Ovary (tissue), 9 donors: Measurements from ENCODE around the gene NLRP3. TPM values are rescaled to one million over a fixed set of nuclear protein-coding genes. Genes with fewer than 3 reads are reported as not detected.
"Not testable (repeated sequence)": the region's sequence is repeated elsewhere in the genome, so short reads cannot be mapped to it uniquely, and the experiment has no call there.

Experiments used
- DNase-seq, 5 donors: peaks; one replicate each; pipeline ENCODE4 v3.0.0-alpha.2; 2019 to 2020
- H3K27ac ChIP-seq, 2 donors: fragments of 200-600 bp; one replicate each; pipeline versions ENCODE4 v1.5.1 to v1.8.0; 2019 to 2022
- H3K27me3 ChIP-seq: fragments of 200-600 bp; one replicate; pipeline ENCODE4 v1.8.0; 2022
- H3K36me3 ChIP-seq: fragments of 200-600 bp; sonication (generic); one replicate; pipeline ENCODE4 v1.5.1; 2019
- H3K4me1 ChIP-seq: one replicate; pipeline ENCODE4 v1.8.1; 2013; ENCODE audit warnings: mild to moderate bottlenecking, moderate library complexity; ENCODE audit not compliant: insufficient read depth
- H3K4me3 ChIP-seq: fragments of 200-600 bp; sonication (generic); one replicate; pipeline ENCODE4 v1.5.1; 2017
- H3K9me3 ChIP-seq, 2 donors: fragments of 200-600 bp in 1 of 2; sonication (generic) in 1 of 2; one replicate each; pipeline versions ENCODE4 v1.5.1 to v1.8.1; 2013 to 2019; ENCODE audit warnings: mild to moderate bottlenecking in 1 of 2, moderate library complexity in 1 of 2
- EP300 ChIP-seq: sonication (generic); formaldehyde crosslinking; IDR thresholded peaks from one replicate; pipeline ENCODE4 v1.6.1; 2017; ENCODE audit warnings: antibody characterized with exemption
- POLR2A ChIP-seq: fragments of 450-650 bp; IDR thresholded peaks from one replicate; pipeline ENCODE4 v1.6.1; 2017; ENCODE audit warnings: antibody characterized with exemption, mild to moderate bottlenecking, moderate library complexity
- WGBS, 3 donors: extraction: QIAGEN DNeasy Blood & Tissue Kit in 1 of 3; methylation state at CpG; one replicate each; pipeline versions ENCODE4 v1.1.5 to v1.1.7; 2013 to 2017; 5-methylcytosine and 5-hydroxymethylcytosine counted together
- intact Hi-C, 4 donors: fragments of 100-400 bp; cut with DNase I; formaldehyde crosslinking; loops; one replicate each; pipeline versions ENCODE4 v1.11.0 to v1.15.1; 2022 to 2023
- polyA plus RNA-seq, 2 donors: library from polyadenylated mRNA; stranded (reverse); fragments of 200-250 nt in 1 of 2; fragments of 350-450 nt in 1 of 2; fragmentation: Illumina TruSeq in 1 of 2; extraction: RNeasy Lipid Tissue Mini Kit (QIAGEN cat#74804) in 1 of 2; gene quantifications; one replicate each; pipeline ENCODE4 v1.2.3, GENCODE V29; 2013 to 2014
- total RNA-seq, 7 donors: library from RNA; depleted of rRNA in 2 of 7; stranded (reverse); fragments of >200 nt in 2 of 7; fragmentation: NEBNext Ultra II Directional in 3 of 7; extraction: Animal tissue kit (Norgen Biotek cat#: 25700) in 3 of 7; gene quantifications; one replicate each; pipeline versions ENCODE4 v1.1.0 to v1.2.4, GENCODE V29; 2016 to 2023
- TF ChIP-seq, protein P1 (sequence below), 3 donors: fragments of 450-650 bp in 2 of 3; fragments of 200-600 bp in 1 of 3; IDR thresholded peaks; one replicate each; pipeline versions ENCODE4 v1.5.1 to v1.8.0; 2016 to 2022; ENCODE audit warnings: antibody characterized with exemption in 3 of 3, mild to moderate bottlenecking in 1 of 3
- donor health status: DM: no; HTN: no; CAD: no; lungs with moderate emphysema.
- donor health status: DM: no; HTN: no; CAD: no.
- donor health status: Bipolar disorder and iron deficiency.
- donor health status: DM: yes; HTN: yes; CAD: no.
- donor health status: DM: no; HTN: no; CAD: no.
- donor health status: DM: yes; HTN: yes; CAD: no.

The NLRP3 gene
- total and polyA plus RNA-seq, 9 donors, result 0.50 to 2.2 (median 1.2) TPM

DNA sequence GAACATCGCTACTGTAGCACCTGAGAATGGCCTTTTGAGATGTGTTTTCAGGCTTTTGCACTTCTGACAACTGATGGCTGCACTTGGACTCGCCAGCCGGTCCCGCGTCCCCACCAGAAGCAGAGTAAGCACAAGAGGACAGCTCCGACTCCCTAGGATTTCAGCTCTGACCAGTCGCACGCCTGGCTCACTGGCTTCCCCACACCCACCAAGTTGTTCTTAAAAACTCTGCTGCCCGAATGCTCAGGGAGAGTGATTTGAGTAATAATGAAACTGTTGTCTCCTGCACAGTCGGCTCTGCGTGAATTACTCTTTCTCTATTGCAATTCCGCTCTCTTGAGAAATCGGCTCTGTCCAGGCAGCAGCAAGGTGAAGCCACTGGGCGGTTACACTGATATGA lies 40.2 kb upstream of the NLRP3 start:
- intact Hi-C loops, result no loop called here
- WGBS, 3 donors, result 81 to 89% (median 87%) methylated on average over 14 of the region's 14 CpGs
- TF ChIP-seq EP300, result no peak
- TF ChIP-seq, protein P1, sequence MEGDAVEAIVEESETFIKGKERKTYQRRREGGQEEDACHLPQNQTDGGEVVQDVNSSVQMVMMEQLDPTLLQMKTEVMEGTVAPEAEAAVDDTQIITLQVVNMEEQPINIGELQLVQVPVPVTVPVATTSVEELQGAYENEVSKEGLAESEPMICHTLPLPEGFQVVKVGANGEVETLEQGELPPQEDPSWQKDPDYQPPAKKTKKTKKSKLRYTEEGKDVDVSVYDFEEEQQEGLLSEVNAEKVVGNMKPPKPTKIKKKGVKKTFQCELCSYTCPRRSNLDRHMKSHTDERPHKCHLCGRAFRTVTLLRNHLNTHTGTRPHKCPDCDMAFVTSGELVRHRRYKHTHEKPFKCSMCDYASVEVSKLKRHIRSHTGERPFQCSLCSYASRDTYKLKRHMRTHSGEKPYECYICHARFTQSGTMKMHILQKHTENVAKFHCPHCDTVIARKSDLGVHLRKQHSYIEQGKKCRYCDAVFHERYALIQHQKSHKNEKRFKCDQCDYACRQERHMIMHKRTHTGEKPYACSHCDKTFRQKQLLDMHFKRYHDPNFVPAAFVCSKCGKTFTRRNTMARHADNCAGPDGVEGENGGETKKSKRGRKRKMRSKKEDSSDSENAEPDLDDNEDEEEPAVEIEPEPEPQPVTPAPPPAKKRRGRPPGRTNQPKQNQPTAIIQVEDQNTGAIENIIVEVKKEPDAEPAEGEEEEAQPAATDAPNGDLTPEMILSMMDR (IDR thresholded peaks at IDR 0.05), result no peak
- no peak for TF ChIP-seq POLR2A

DNA sequence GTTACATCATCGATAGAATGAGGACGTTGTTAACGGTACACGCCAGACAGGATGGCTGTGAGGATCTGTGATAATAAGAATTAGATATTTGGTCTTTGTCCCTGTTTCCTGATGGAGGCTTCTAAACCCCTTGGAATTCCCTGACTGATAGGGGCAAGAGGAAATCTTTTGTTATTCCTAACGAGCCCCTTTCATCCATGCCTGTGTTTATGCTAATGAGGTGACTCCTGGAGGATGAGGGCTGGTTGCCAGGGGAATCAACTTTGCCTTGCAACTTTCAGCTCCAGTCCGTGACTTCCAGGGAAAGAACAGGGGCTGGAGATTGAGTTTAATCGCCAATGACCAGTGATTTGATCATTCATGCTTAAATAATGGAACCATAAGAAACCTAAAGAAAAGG lies 39.3 kb upstream of the NLRP3 start:
- TF ChIP-seq, protein P1 (IDR thresholded peaks at IDR 0.05), result no peak
- no peak for TF ChIP-seq EP300
- TF ChIP-seq POLR2A, result no peak
- no peaks in the 10 kb centered on the region for H3K27me3 ChIP-seq
- H3K36me3 ChIP-seq, result no peaks in the 10 kb centered on the region
- intact Hi-C loops, result no loop called here
- 40 to 45% (median 40%) methylated on average over 7 of the region's 7 CpGs for WGBS, 3 donors
- H3K4me1 ChIP-seq, result no peaks in the 10 kb centered on the region
- H3K9me3 ChIP-seq, result no peaks in the 10 kb centered on the region
- no peak for DNase-seq
- no peak overlapping the region for H3K27ac ChIP-seq
- no peak overlapping the region for H3K4me3 ChIP-seq

More for the DNA sequence above, 40.2 kb upstream of the NLRP3 start:
- DNase-seq, result no peak
- H3K9me3 ChIP-seq, result no peaks in the 10 kb centered on the region
- H3K27me3 ChIP-seq, result no peaks in the 10 kb centered on the region
- H3K4me1 ChIP-seq, result no peaks in the 10 kb centered on the region
- H3K36me3 ChIP-seq, result no peaks in the 10 kb centered on the region
- H3K4me3 ChIP-seq, result no peak overlapping the region
- H3K27ac ChIP-seq, result no peak overlapping the region

DNA sequence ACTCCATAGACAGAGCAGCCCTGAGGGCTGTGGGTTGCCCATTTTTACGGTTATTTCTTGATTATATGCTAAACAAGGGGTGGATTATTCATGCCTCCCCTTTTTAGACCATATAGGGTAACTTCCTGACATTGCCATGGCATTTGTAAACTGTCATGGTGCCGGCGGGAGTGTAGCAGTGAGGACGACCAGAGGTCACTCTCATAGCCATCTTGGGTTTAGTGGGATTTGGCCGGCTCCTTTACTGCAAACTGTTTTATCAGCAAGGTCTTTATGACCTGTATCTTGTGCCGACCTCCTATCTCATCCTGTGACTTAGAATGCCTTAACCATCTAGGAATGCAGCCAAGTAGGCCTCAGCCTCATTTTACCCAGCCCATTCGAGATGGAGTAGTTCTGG lies 38.3 kb upstream of the NLRP3 start:
- H3K27me3 ChIP-seq, H3K27ac ChIP-seq, H3K36me3 ChIP-seq, H3K9me3 ChIP-seq, DNase-seq, intact Hi-C loops, H3K4me3 ChIP-seq, H3K4me1 ChIP-seq: not testable (repeated sequence)
- 59 to 71% (median 65%) methylated on average over 7 of the region's 7 CpGs for WGBS, 3 donors

DNA sequence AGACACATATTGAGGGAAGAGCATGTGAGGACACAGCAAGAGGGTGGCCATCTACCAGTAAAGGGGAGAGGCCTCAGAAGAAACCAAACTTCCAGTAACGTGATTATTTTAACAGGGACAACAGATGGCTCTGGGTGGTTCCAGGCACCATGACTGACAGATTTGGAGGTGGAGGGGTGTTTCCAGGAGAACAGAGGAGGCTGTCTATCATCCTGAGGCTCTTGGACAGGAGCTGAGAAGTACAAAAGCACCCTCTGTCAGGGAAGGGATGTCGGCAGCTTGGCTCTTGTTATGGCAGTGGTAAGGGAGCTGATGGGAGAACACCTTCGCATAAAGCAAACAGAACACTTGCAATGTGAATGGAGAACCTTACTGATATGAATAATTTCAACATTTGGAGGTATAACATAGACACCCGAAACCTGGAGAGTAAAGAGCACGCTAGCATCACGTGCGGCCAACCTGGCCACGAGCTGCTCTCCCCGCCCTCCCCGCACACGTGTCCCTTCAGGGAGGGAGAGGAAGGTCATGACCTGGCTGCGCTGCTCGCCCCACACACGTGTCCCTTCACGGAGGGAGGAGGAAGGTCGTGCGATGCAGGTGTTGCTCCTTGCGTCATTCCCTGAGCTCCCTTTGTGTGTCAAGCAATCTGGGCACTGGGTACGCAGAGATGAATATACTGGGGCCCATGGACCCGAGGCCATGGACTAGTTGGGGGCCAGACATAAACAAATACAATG lies 37.5 kb upstream of the NLRP3 start:
- 79 to 87% (median 87%) methylated on average over 20 of the region's 20 CpGs for WGBS, 3 donors

DNA sequence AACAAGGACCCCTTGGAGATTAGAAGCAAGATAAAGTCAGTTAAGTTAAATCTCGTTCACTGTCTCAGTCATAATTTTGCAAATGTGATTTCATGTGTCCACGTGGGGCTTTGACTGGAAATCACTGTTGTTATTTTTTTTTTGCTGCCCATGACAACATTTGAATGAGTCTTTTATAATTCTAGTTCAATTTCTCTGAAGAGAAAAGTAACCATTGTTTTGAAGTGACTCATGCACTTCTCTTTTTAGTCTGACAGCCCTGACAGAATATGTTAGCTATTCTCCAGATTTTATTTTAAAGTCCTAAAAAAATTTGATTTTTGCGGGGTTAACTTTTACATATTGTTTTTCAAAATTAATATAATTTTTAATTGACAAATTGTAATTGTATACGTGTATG lies 30.7 kb upstream of the NLRP3 start:
- Histone ChIP-seq H3K9me3 (no peaks in the 10 kb centered on the region), H3K4me3 (no peak overlapping the region), H3K4me1 (no peaks in the 10 kb centered on the region), H3K27ac (no peak overlapping the region), H3K27me3 (no peaks in the 10 kb centered on the region), H3K36me3 (no peaks in the 10 kb centered on the region)
- TF ChIP-seq, protein P1 (IDR thresholded peaks at IDR 0.05), result no peak
- TF ChIP-seq EP300 (no peak), POLR2A (no peak)
- whole genome bisulfite sequencing, 3 donors, result 78 to 79% (median 78%) methylated on average over 4 of the region's 4 CpGs
- intact Hi-C loops, result no loop called here
- no peak for DNase-seq

More for the DNA sequence above, 37.5 kb upstream of the NLRP3 start:
- TF ChIP-seq EP300 (no peak), POLR2A (no peak)
- TF ChIP-seq, protein P1 (IDR thresholded peaks at IDR 0.05), result no peak
- DNase-seq, result no peak
- intact Hi-C loops, result no loop called here
- Histone ChIP-seq H3K27ac (no peak overlapping the region), H3K4me1 (no peaks in the 10 kb centered on the region), H3K27me3 (no peaks in the 10 kb centered on the region), H3K4me3 (no peak overlapping the region), H3K9me3 (no peaks in the 10 kb centered on the region), H3K36me3 (no peaks in the 10 kb centered on the region)
